ENCODE data around the gene CPLX4.
A peak's percentile ranks its signal among the peaks of the same experiment; 100 is the strongest.

CPLX4 gene

DNA sequence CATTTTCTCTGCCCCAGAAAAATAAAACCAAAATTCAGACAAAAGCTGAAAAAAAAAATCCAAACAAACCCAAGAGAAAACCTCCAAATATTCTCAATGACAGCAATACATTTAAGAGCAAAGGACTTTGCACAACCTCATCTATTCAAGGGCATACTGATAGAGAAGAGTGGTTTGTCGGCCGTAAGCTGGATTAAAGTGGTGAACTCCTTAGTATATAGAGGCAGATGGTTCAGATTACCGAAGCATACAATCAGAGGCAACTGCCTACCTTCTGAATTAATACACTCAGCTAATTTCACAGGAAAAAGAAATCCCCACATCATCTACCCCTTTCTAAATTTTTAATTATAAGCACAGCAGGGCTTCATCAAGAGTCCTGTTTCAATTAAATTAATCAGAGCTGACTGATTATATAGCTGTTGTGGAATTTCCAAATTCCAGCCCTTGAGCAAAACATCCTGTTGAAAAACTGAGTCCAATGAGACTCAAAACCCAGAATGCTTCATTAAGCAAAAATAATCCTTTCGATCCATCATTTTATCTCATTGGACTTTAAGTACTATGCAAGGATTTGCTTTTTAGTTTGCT, at the start of gene CPLX4:
Gene CPLX4 (minus strand): TSS at position 190 of the 591 bp plus-strand sequence. CDS start 187 bp downstream, at position 3.
- H3K4me1 ChIP-seq (ENCODE audit: control insufficient read depth, insufficient read depth, low read length): no peaks in the 10 kb centered on the region
- DNase-seq (ENCODE audit: low read depth, low spot score): no peak
- WGBS (ENCODE audit: insufficient coverage, insufficient read length): no CpG with 5 or more reads among the region's 4 CpGs

GRCh38 chr18:59360381-59360780, 41.9 kb upstream of the CPLX4 start:
- H3K27ac ChIP-seq (ENCODE audit: low read length): no peak overlapping the region
- no peaks in the 10 kb centered on the region for H3K36me3 ChIP-seq (ENCODE audit: control insufficient read depth, insufficient read depth, low read length)
- H3K4me1 ChIP-seq (ENCODE audit: control insufficient read depth, insufficient read depth, low read length): no peaks in the 10 kb centered on the region; the same call in 1 of the 2 replicates
- no peak overlapping the region for H3K4me3 ChIP-seq (ENCODE audit: low read length)
- no peaks in the 10 kb centered on the region for H3K9me3 ChIP-seq (ENCODE audit: control insufficient read depth, insufficient read depth, low read length)
- no peak for DNase-seq (ENCODE audit: low read depth, low spot score)
- no CpG with 5 or more reads among the region's 3 CpGs for WGBS (ENCODE audit: insufficient coverage, insufficient read length)
- no peaks in the 10 kb centered on the region; the same call in 1 of the 2 replicates for H3K27me3 ChIP-seq (ENCODE audit: control insufficient read depth, insufficient read depth, low read length)

More for the DNA sequence above, at the start of gene CPLX4:
- Histone ChIP-seq H3K9me3 (ENCODE audit: control insufficient read depth, insufficient read depth, low read length) (no peaks in the 10 kb centered on the region), H3K4me3 (ENCODE audit: low read length) (no peak within 1 kb of the TSS), H3K27me3 (ENCODE audit: control insufficient read depth, insufficient read depth, low read length) (no peaks in the 10 kb centered on the region; the same call in 1 of the 2 replicates), H3K36me3 (ENCODE audit: control insufficient read depth, insufficient read depth, low read length) (no peaks in the 10 kb centered on the region), H3K27ac (ENCODE audit: low read length) (no peak within 1 kb of the TSS)

DNA sequence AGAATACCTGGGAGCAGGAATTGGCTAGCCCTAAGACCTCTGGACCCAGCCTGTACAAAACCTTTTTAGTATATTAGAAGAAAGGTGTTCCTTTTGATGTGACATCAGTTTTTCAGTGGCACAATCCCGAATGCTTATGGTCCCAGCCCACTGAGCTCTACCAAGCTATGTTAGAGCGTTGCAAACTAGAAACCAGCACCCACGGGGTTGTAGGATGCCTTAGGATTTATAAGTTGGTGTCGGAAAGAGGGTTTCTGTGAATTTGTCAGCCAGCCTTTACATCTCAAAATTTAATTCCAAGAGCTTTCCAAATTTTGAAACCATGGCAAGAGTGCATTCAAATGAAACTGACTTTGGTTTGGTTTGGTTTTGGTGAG, 41.1 kb upstream of the CPLX4 start:
- DNase-seq (ENCODE audit: low read depth, low spot score): peak; percentile 11
- no CpG with 5 or more reads among the region's 4 CpGs for WGBS (ENCODE audit: insufficient coverage, insufficient read length)
- Histone ChIP-seq H3K4me3 (ENCODE audit: low read length) (peak overlapping the region; percentile 7; the same call in 1 of the 2 replicates), H3K36me3 (ENCODE audit: control insufficient read depth, insufficient read depth, low read length) (no peaks in the 10 kb centered on the region), H3K4me1 (ENCODE audit: control insufficient read depth, insufficient read depth, low read length) (no peaks in the 10 kb centered on the region; the same call in 1 of the 2 replicates), H3K9me3 (ENCODE audit: control insufficient read depth, insufficient read depth, low read length) (no peaks in the 10 kb centered on the region), H3K27me3 (ENCODE audit: control insufficient read depth, insufficient read depth, low read length) (no peaks in the 10 kb centered on the region; the same call in 1 of the 2 replicates), H3K27ac (ENCODE audit: low read length) (no peak overlapping the region)

DNA sequence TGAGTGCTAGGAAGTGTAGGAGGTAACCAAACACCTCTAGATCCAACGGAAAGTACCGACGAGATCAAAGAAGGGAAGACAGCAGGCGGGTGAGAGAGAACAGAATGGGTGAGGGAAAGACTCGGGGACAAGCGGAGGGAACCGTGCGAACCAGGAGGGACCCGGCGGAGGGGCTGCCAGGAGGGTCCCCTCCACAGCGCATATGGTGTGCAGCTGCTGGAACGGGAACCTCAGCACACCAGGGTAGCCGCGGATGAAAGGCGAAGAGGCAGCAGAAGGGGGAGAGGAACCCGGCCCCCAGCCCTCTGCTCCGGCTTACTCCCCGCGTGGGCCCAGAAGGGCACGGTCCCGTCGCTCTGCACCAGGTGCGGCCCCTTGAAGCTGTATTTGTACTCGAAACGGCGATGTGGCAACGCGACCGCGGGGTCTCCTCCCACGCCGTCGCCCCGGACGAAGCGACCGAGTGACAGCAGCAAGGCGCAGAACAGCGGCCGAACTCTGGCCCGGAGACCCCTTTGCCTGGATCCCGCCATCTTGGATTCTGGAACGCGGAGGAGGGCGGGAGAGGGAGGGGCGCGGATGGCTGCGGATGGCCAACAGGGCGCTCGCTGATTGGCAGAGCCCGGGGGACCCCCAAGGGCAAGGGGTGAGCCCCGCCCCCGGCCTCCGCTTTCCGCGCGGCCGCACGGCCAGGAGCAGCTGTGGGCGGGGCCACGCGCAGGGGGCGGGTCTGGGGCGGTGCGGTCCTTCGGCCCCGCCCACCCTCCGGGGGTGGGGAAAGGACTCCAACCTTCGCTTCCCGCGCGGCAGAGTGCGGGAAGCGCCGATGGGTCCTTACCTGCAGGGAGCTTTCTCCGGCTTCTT, 40.5 kb upstream of the CPLX4 start, which contains the start of gene LMAN1:
Gene LMAN1 (minus strand): TSS at position 554 of the 864 bp plus-strand sequence. CDS start 21 bp downstream, at position 533.
- Histone ChIP-seq H3K27me3 (ENCODE audit: control insufficient read depth, insufficient read depth, low read length) (no peaks in the 10 kb centered on the region; the same call in 1 of the 2 replicates), H3K9me3 (ENCODE audit: control insufficient read depth, insufficient read depth, low read length) (no peaks in the 10 kb centered on the region), H3K36me3 (ENCODE audit: control insufficient read depth, insufficient read depth, low read length) (no peaks in the 10 kb centered on the region), H3K4me3 (ENCODE audit: low read length) (peak within 1 kb of the TSS; percentile 85), H3K4me1 (ENCODE audit: control insufficient read depth, insufficient read depth, low read length) (no peaks in the 10 kb centered on the region; the same call in 1 of the 2 replicates), H3K27ac (ENCODE audit: low read length) (no peak within 1 kb of the TSS)
- peak; percentile 75 for DNase-seq (ENCODE audit: low read depth, low spot score)
- no CpG with 5 or more reads among the region's 76 CpGs for WGBS (ENCODE audit: insufficient coverage, insufficient read length)

DNA sequence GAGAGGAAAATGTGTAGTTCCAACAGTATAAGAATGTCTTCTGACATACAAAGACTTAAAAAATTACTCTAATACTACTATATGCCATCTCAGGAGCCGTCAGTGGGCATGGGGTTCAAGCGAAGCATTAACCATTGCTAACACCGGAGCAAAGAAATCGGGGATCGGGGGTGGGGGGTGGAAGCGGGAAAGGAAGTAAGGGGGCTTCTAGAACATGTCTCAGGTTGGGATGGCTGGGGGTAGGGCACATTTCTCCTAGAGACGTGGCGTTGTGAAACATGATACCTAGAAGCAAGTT, 39.9 kb upstream of the CPLX4 start:
- H3K4me1 ChIP-seq (ENCODE audit: control insufficient read depth, insufficient read depth, low read length): no peaks in the 10 kb centered on the region; the same call in 1 of the 2 replicates
- DNase-seq (ENCODE audit: low read depth, low spot score): peak; percentile 16
- WGBS (ENCODE audit: insufficient coverage, insufficient read length): no CpG with 5 or more reads among the region's 8 CpGs
- peak overlapping the region; percentile 85; the same call in 1 of the 2 replicates for H3K4me3 ChIP-seq (ENCODE audit: low read length)
- H3K36me3 ChIP-seq (ENCODE audit: control insufficient read depth, insufficient read depth, low read length): no peaks in the 10 kb centered on the region; the same call in 1 of the 2 replicates
- H3K9me3 ChIP-seq (ENCODE audit: control insufficient read depth, insufficient read depth, low read length): no peaks in the 10 kb centered on the region
- no peaks in the 10 kb centered on the region; the same call in 1 of the 2 replicates for H3K27me3 ChIP-seq (ENCODE audit: control insufficient read depth, insufficient read depth, low read length)
- H3K27ac ChIP-seq (ENCODE audit: low read length): no peak overlapping the region

GRCh38 chr18:59357928-59358327, 39.5 kb upstream of the CPLX4 start:
- no CpG with 5 or more reads among the region's 4 CpGs for WGBS (ENCODE audit: insufficient coverage, insufficient read length)
- H3K9me3 ChIP-seq (ENCODE audit: control insufficient read depth, insufficient read depth, low read length): no peaks in the 10 kb centered on the region
- no peak for DNase-seq (ENCODE audit: low read depth, low spot score)
- no peaks in the 10 kb centered on the region; the same call in 1 of the 2 replicates for H3K27me3 ChIP-seq (ENCODE audit: control insufficient read depth, insufficient read depth, low read length)
- no peaks in the 10 kb centered on the region; the same call in 1 of the 2 replicates for H3K4me1 ChIP-seq (ENCODE audit: control insufficient read depth, insufficient read depth, low read length)
- no peak overlapping the region for H3K27ac ChIP-seq (ENCODE audit: low read length)
- peak overlapping the region; percentile 5; the same call in 1 of the 2 replicates for H3K4me3 ChIP-seq (ENCODE audit: low read length)
- H3K36me3 ChIP-seq (ENCODE audit: control insufficient read depth, insufficient read depth, low read length): peaks cover 2% of the 10 kb centered on the region; the same call in 1 of the 2 replicates

DNA sequence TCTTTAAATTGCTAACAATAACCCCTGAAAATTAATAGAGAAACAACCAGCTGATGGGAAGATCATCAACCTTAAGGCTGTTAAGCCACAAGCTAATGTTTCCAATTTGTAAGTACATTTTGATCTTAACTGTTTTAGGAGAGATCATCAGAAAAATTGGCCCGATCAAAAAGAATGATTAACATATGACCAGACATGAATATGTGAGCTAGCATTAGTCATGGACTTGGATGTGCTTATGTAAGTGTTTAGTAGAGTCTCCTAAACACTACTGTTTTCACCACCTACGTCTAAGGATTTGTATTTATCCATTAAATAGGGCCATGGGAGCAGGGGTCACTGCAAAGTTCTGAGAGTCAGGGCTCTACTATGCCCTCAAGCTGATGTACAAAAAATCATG, 36.3 kb upstream of the CPLX4 start:
- Histone ChIP-seq H3K27ac (ENCODE audit: low read length) (no peak overlapping the region), H3K9me3 (ENCODE audit: control insufficient read depth, insufficient read depth, low read length) (no peaks in the 10 kb centered on the region), H3K4me3 (ENCODE audit: low read length) (no peak overlapping the region), H3K36me3 (ENCODE audit: control insufficient read depth, insufficient read depth, low read length) (peaks cover 13% of the 10 kb centered on the region; the same call in 1 of the 2 replicates), H3K4me1 (ENCODE audit: control insufficient read depth, insufficient read depth, low read length) (no peaks in the 10 kb centered on the region; the same call in 1 of the 2 replicates), H3K27me3 (ENCODE audit: control insufficient read depth, insufficient read depth, low read length) (no peaks in the 10 kb centered on the region)
- no CpG with 5 or more reads among the region's 2 CpGs for WGBS (ENCODE audit: insufficient coverage, insufficient read length)
- DNase-seq (ENCODE audit: low read depth, low spot score): no peak

DNA sequence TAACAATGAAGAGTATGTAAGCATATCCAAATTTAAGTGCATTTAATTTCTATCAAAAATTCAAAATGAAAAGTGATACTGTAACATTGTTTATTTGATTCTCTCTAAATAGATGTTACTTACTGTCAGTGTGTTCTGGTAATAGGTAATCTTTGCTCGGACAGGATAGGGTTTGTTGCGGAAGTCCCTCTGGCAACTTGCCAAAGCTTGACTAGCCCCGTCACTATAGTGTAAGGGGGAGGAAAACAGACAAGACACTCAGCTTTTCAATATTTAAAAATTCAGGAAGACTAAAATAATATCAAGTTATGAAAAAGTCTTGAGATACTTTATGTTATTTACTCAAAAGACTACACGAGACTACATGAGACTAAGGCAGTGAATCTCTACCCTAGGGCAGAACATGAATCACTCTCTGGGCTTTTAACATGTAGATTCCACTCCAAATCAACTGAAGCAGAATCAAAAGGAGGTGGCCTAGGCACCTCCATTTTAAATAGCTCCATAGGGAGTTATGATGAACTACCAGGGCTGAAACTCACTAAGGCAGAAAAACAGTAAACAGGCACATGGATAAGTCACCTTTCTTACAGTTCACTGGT, 34.7 kb upstream of the CPLX4 start:
- no CpG with 5 or more reads among the region's 4 CpGs for WGBS (ENCODE audit: insufficient coverage, insufficient read length)
- Histone ChIP-seq H3K36me3 (ENCODE audit: control insufficient read depth, insufficient read depth, low read length) (peaks cover 13% of the 10 kb centered on the region; the same call in 1 of the 2 replicates), H3K4me3 (ENCODE audit: low read length) (no peak overlapping the region), H3K27ac (ENCODE audit: low read length) (no peak overlapping the region), H3K27me3 (ENCODE audit: control insufficient read depth, insufficient read depth, low read length) (no peaks in the 10 kb centered on the region), H3K9me3 (ENCODE audit: control insufficient read depth, insufficient read depth, low read length) (no peaks in the 10 kb centered on the region), H3K4me1 (ENCODE audit: control insufficient read depth, insufficient read depth, low read length) (no peaks in the 10 kb centered on the region; the same call in 1 of the 2 replicates)
- DNase-seq (ENCODE audit: low read depth, low spot score): no peak

DNA sequence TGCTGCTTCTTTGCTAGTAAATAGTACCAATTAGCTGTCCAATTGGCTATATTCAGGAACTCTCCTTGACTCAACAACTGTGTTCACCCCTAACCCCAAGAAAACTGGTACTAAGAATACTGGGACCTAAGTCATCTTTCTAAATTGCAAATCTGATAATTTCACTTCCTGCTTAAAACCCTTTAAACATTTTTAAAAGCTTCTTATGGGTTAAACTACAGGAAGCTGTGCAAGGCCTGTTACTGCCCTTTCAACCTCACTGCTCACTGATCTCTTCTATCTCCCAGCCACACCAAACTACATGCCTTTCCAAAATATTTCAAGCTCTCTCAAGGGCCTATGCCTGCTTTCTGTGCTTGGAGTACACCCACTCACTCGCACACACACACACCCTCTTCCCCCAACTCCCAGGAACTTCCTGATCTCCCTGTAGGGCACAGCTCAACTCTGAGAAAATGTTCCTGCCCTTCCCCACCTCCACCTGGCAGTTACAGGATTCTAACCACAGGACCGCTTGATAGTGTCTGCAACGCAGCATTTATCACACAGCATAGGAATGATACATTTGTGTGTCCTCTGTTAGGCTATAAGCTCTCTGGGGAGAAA, 33.9 kb upstream of the CPLX4 start:
- Histone ChIP-seq H3K4me3 (ENCODE audit: low read length) (no peak overlapping the region), H3K27ac (ENCODE audit: low read length) (no peak overlapping the region), H3K9me3 (ENCODE audit: control insufficient read depth, insufficient read depth, low read length) (no peaks in the 10 kb centered on the region), H3K36me3 (ENCODE audit: control insufficient read depth, insufficient read depth, low read length) (peaks cover 13% of the 10 kb centered on the region; the same call in 1 of the 2 replicates), H3K4me1 (ENCODE audit: control insufficient read depth, insufficient read depth, low read length) (no peaks in the 10 kb centered on the region), H3K27me3 (ENCODE audit: control insufficient read depth, insufficient read depth, low read length) (no peaks in the 10 kb centered on the region)
- DNase-seq (ENCODE audit: low read depth, low spot score): no peak
- WGBS (ENCODE audit: insufficient coverage, insufficient read length): no CpG with 5 or more reads among the region's 3 CpGs

DNA sequence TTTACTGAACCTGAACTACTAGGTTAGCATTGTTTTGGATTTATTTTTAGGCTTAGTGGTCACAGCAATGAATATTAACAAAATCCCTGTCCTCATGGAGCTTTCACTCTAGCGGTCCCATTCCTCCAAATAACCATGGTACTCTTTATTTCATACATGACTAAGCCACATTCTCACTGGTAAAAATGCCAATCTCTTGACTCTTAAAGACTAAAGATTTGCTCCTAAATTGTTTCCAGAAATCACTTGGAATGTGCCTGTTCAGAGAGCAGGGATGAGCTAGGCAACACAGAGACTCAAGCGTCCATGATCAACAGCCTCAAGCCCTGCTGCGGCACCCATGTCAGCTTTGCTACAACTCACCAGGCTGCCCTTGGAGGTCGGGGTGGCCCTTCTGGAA, 27.1 kb upstream of the CPLX4 start:
- Histone ChIP-seq H3K4me3 (ENCODE audit: low read length) (no peak overlapping the region), H3K9me3 (ENCODE audit: control insufficient read depth, insufficient read depth, low read length) (no peaks in the 10 kb centered on the region), H3K27me3 (ENCODE audit: control insufficient read depth, insufficient read depth, low read length) (no peaks in the 10 kb centered on the region), H3K27ac (ENCODE audit: low read length) (no peak overlapping the region), H3K4me1 (ENCODE audit: control insufficient read depth, insufficient read depth, low read length) (no peaks in the 10 kb centered on the region), H3K36me3 (ENCODE audit: control insufficient read depth, insufficient read depth, low read length) (peaks cover 11% of the 10 kb centered on the region; the same call in 1 of the 2 replicates)
- DNase-seq (ENCODE audit: low read depth, low spot score): no peak
- no CpG with 5 or more reads among the region's 4 CpGs for WGBS (ENCODE audit: insufficient coverage, insufficient read length)

Data from iPS DF 6.9 (cell line).